ENCODE results near the gene ACVR1C. TPM values are rescaled to one million over a fixed set of nuclear protein-coding genes. Genes with fewer than 3 reads are reported as not detected.
A peak's percentile ranks its signal among the peaks of the same experiment; 100 is the strongest.

Gene ACVR1C
- total RNA-seq, 1 donor from 2014 or later: 0.95 TPM

GRCh38 chr2:157603198-157603597 lies 25.5 kb downstream of the ACVR1C start:
- Mint-ChIP-seq H3K9me3 (ENCODE audit: unreplicated experiment) (no peaks in the 10 kb centered on the region), H3K27me3 (ENCODE audit: low read depth, unreplicated experiment) (peaks cover 4% of the 10 kb centered on the region), H3K36me3 (ENCODE audit: low read depth, unreplicated experiment) (no peaks in the 10 kb centered on the region), H3K4me1 (ENCODE audit: low read depth, unreplicated experiment) (no peaks in the 10 kb centered on the region), H3K27ac (ENCODE audit: unreplicated experiment) (no peak overlapping the region), H3K4me3 (ENCODE audit: unreplicated experiment) (no peak overlapping the region)
- TF ChIP-seq CTCF (IDR thresholded peaks at IDR 0.05; ENCODE audit: insufficient read depth, low read depth, low read length) (no peak), EZH2 (IDR thresholded peaks at IDR 0.05; ENCODE audit: insufficient read depth, low read length) (no peak)
- H3K27ac ChIP-seq (ENCODE audit: low read depth, low read length): no peak overlapping the region
- H4K20me1 ChIP-seq (ENCODE audit: insufficient read depth, low read length): no peaks in the 10 kb centered on the region
- H3K79me2 ChIP-seq (ENCODE audit: insufficient read depth, low read length): no peaks in the 10 kb centered on the region
- DNase-seq (ENCODE audit: low read depth) (no peak), FAIRE-seq (no peak)
- no peak overlapping the region for H2AFZ ChIP-seq (ENCODE audit: low read depth, low read length)
- no peak overlapping the region for H3K4me3 ChIP-seq (ENCODE audit: insufficient read depth, low read depth, low read length)
- no peaks in the 10 kb centered on the region for H3K27me3 ChIP-seq (ENCODE audit: insufficient read depth, low read length)
- H3K4me2 ChIP-seq (ENCODE audit: low read length): no peak overlapping the region
- no peaks in the 10 kb centered on the region for H3K4me1 ChIP-seq (ENCODE audit: insufficient read depth, low read length)
- no peak overlapping the region for H3K9ac ChIP-seq (ENCODE audit: low read length)
- H3K36me3 ChIP-seq (ENCODE audit: insufficient read depth, low read length): no peaks in the 10 kb centered on the region
- H3K9me3 ChIP-seq (ENCODE audit: insufficient read depth, low read depth, low read length): no peaks in the 10 kb centered on the region

GRCh38 chr2:157601807-157602206 lies 26.9 kb downstream of the ACVR1C start:
- H3K9me3 ChIP-seq (ENCODE audit: insufficient read depth, low read depth, low read length): no peaks in the 10 kb centered on the region
- TF ChIP-seq CTCF (IDR thresholded peaks at IDR 0.05; ENCODE audit: insufficient read depth, low read depth, low read length) (no peak), EZH2 (IDR thresholded peaks at IDR 0.05; ENCODE audit: insufficient read depth, low read length) (no peak)
- DNase-seq (ENCODE audit: low read depth) (no peak), FAIRE-seq (no peak)
- H3K27ac ChIP-seq (ENCODE audit: low read depth, low read length): no peak overlapping the region
- Mint-ChIP-seq H3K9me3 (ENCODE audit: unreplicated experiment) (no peaks in the 10 kb centered on the region), H3K36me3 (ENCODE audit: low read depth, unreplicated experiment) (no peaks in the 10 kb centered on the region), H3K4me3 (ENCODE audit: unreplicated experiment) (no peak overlapping the region), H3K27me3 (ENCODE audit: low read depth, unreplicated experiment) (peaks cover 8% of the 10 kb centered on the region), H3K4me1 (ENCODE audit: low read depth, unreplicated experiment) (no peaks in the 10 kb centered on the region), H3K27ac (ENCODE audit: unreplicated experiment) (no peak overlapping the region)
- no peaks in the 10 kb centered on the region for H3K4me1 ChIP-seq (ENCODE audit: insufficient read depth, low read length)
- H3K9ac ChIP-seq (ENCODE audit: low read length): no peak overlapping the region
- no peak overlapping the region for H2AFZ ChIP-seq (ENCODE audit: low read depth, low read length)
- no peaks in the 10 kb centered on the region for H3K36me3 ChIP-seq (ENCODE audit: insufficient read depth, low read length)
- H3K4me3 ChIP-seq (ENCODE audit: insufficient read depth, low read depth, low read length): no peak overlapping the region
- H3K27me3 ChIP-seq (ENCODE audit: insufficient read depth, low read length): no peaks in the 10 kb centered on the region
- H3K79me2 ChIP-seq (ENCODE audit: insufficient read depth, low read length): no peaks in the 10 kb centered on the region
- H4K20me1 ChIP-seq (ENCODE audit: insufficient read depth, low read length): no peaks in the 10 kb centered on the region
- H3K4me2 ChIP-seq (ENCODE audit: low read length): no peak overlapping the region

GRCh38 chr2:157596992-157597681 lies 31.5 kb downstream of the ACVR1C start:
- FAIRE-seq (no peak), DNase-seq (ENCODE audit: low read depth) (peak; percentile 1)

More at GRCh38 chr2:157596992-157597681, 31.5 kb downstream of the ACVR1C start:
- Histone ChIP-seq H2AFZ (ENCODE audit: low read depth, low read length) (peak overlapping the region; percentile 61), H3K36me3 (ENCODE audit: insufficient read depth, low read length) (no peaks in the 10 kb centered on the region), H3K4me2 (ENCODE audit: low read length) (peak overlapping the region; percentile 52), H4K20me1 (ENCODE audit: insufficient read depth, low read length) (no peaks in the 10 kb centered on the region), H3K27ac (ENCODE audit: low read depth, low read length) (no peak overlapping the region), H3K27me3 (ENCODE audit: insufficient read depth, low read length) (peaks cover 3% of the 10 kb centered on the region), H3K9me3 (ENCODE audit: insufficient read depth, low read depth, low read length) (no peaks in the 10 kb centered on the region), H3K9ac (ENCODE audit: low read length) (no peak overlapping the region), H3K4me1 (ENCODE audit: insufficient read depth, low read length) (no peaks in the 10 kb centered on the region), H3K4me3 (ENCODE audit: insufficient read depth, low read depth, low read length) (no peak overlapping the region), H3K79me2 (ENCODE audit: insufficient read depth, low read length) (no peaks in the 10 kb centered on the region)
- Mint-ChIP-seq H3K4me1 (ENCODE audit: low read depth, unreplicated experiment) (no peaks in the 10 kb centered on the region), H3K27ac (ENCODE audit: unreplicated experiment) (no peak overlapping the region), H3K9me3 (ENCODE audit: unreplicated experiment) (peaks cover 2% of the 10 kb centered on the region), H3K36me3 (ENCODE audit: low read depth, unreplicated experiment) (no peaks in the 10 kb centered on the region), H3K4me3 (ENCODE audit: unreplicated experiment) (no peak overlapping the region), H3K27me3 (ENCODE audit: low read depth, unreplicated experiment) (peaks cover 10% of the 10 kb centered on the region)
- TF ChIP-seq CTCF (IDR thresholded peaks at IDR 0.05; ENCODE audit: insufficient read depth, low read depth, low read length) (peak; percentile 15), EZH2 (IDR thresholded peaks at IDR 0.05; ENCODE audit: insufficient read depth, low read length) (no peak)
